ENCODE measurements around the gene EML3. TPM values are rescaled to one million over a fixed set of nuclear protein-coding genes. Genes with fewer than 3 reads are reported as not detected.

The EML3 gene
- total and polyA plus RNA-seq, 2 of the 13 experiments (the other 11 are each of a cell fraction or from before 2014, with no cell fraction given): 10.6 to 12.3 TPM

- no peak for TF ChIP-seq FOXP1 (IDR thresholded peaks at IDR 0.05)
- no peak for TF ChIP-seq FOXP1 (CRISPR knock-in tag; IDR thresholded peaks at IDR 0.05)
- TF ChIP-seq CHD4 (IDR thresholded peaks at IDR 0.05; ENCODE audit: borderline replicate concordance, low read length): no peak
- no peak for TF ChIP-seq ZNF230 (CRISPR knock-in tag; IDR thresholded peaks at IDR 0.05)
- TF ChIP-seq, protein P1, sequence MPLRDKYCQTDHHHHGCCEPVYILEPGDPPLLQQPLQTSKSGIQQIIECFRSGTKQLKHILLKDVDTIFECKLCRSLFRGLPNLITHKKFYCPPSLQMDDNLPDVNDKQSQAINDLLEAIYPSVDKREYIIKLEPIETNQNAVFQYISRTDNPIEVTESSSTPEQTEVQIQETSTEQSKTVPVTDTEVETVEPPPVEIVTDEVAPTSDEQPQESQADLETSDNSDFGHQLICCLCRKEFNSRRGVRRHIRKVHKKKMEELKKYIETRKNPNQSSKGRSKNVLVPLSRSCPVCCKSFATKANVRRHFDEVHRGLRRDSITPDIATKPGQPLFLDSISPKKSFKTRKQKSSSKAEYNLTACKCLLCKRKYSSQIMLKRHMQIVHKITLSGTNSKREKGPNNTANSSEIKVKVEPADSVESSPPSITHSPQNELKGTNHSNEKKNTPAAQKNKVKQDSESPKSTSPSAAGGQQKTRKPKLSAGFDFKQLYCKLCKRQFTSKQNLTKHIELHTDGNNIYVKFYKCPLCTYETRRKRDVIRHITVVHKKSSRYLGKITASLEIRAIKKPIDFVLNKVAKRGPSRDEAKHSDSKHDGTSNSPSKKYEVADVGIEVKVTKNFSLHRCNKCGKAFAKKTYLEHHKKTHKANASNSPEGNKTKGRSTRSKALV (CRISPR knock-in tag; IDR thresholded peaks at IDR 0.05): no peak; the same call in 1 of the 2 replicates
- TF ChIP-seq ZNF83 (CRISPR knock-in tag; IDR thresholded peaks at IDR 0.05; ENCODE audit: borderline replicate concordance): peak; percentile 81; the same call in 1 of the 2 replicates
- TF ChIP-seq ZNF44 (CRISPR knock-in tag; IDR thresholded peaks at IDR 0.05): peak; percentile 40; the same call in 1 of the 2 replicates
- no peak for TF ChIP-seq ZHX2 (IDR thresholded peaks at IDR 0.05; ENCODE audit: low read depth)
- no peak for TF ChIP-seq ZHX2 (CRISPR knock-in tag; IDR thresholded peaks at IDR 0.05; ENCODE audit: borderline replicate concordance)
- TF ChIP-seq ZNF280B (CRISPR knock-in tag; IDR thresholded peaks at IDR 0.05; ENCODE audit: borderline replicate concordance): peak; percentile 26; the same call in 1 of the 2 replicates
- peak; percentile 67 for TF ChIP-seq TFDP2 (CRISPR knock-in tag; IDR thresholded peaks at IDR 0.05)
- no peak for TF ChIP-seq NR2F2 (IDR thresholded peaks at IDR 0.05; ENCODE audit: borderline replicate concordance, low read depth)
- peak; percentile 92 for TF ChIP-seq ZNF780A (CRISPR knock-in tag; IDR thresholded peaks at IDR 0.05)
- TF ChIP-seq ZNF484 (CRISPR knock-in tag; IDR thresholded peaks at IDR 0.05; ENCODE audit: borderline replicate concordance, low read depth): no peak
- no peak for TF ChIP-seq RBM39 (IDR thresholded peaks at IDR 0.05; ENCODE audit: low read depth, low read length, poor library complexity, severe bottlenecking)
- TF ChIP-seq NCOR1 (IDR thresholded peaks at IDR 0.05; ENCODE audit: borderline replicate concordance, low read length): no peak
- TF ChIP-seq FOXO1 (CRISPR knock-in tag; IDR thresholded peaks at IDR 0.05): peak; percentile 36; the same call in 1 of the 2 replicates
- TF ChIP-seq SMARCE1 (IDR thresholded peaks at IDR 0.05; ENCODE audit: borderline replicate concordance): no peak
Observed at GRCh38 chr11:62601372-62602140, 11.0 kb downstream of the EML3 start, which contains the start of gene MTA2 (continued).

All from HepG2 (cell line).